K562 (cell line): ENCODE data around the gene TICAM1. TPM values are rescaled to one million over a fixed set of nuclear protein-coding genes. Genes with fewer than 3 reads are reported as not detected.

Experiments used
- ARID2 ChIP-seq: fragments of 450-650 bp; IDR thresholded peaks from 2 replicates; pipeline ENCODE4 v1.6.1; 2017; ENCODE audit warnings: antibody characterized with exemption, mild to moderate bottlenecking
- EP400 ChIP-seq: fragments of 450-650 bp; IDR thresholded peaks from 2 replicates; pipeline ENCODE4 v1.6.1; 2017; ENCODE audit warnings: antibody characterized with exemption, mild to moderate bottlenecking, moderate library complexity
- FOXP4 ChIP-seq: sonication (generic); formaldehyde crosslinking; IDR thresholded peaks from 2 replicates; pipeline ENCODE4 v1.8.0; 2022; ENCODE audit warnings: mild to moderate bottlenecking, missing genetic modification reagents, borderline replicate concordance
- GTF2F1 ChIP-seq: IDR thresholded peaks from 2 replicates; pipeline ENCODE4 v1.6.1; 2011; ENCODE audit warnings: low read depth, low read length, improper control_type of control experiment
- KDM4B ChIP-seq, 2 experiments: fragments of 450-650 bp in 1 of 2; sonication (generic) in 1 of 2; IDR thresholded peaks; 2 replicates each; pipeline ENCODE4 v1.6.1; 2016 to 2017; ENCODE audit warnings: borderline replicate concordance in 2 of 2, antibody characterized with exemption in 1 of 2, low read depth in 1 of 2, mild to moderate bottlenecking in 1 of 2
- MIER1 ChIP-seq: fragments of 450-650 bp; IDR thresholded peaks from 2 replicates; pipeline ENCODE4 v1.6.1; 2016; ENCODE audit warnings: antibody characterized with exemption, mild to moderate bottlenecking, low read depth
- PBX2 ChIP-seq, 2 experiments: IDR thresholded peaks in 1 of 2; conservative IDR thresholded peaks in 1 of 2; 2 replicates each; pipeline ENCODE4 v1.6.1; 2016; ENCODE audit warnings: low read depth in 2 of 2, mild to moderate bottlenecking in 1 of 2, missing compliant biosample characterization in 1 of 2, missing genetic modification characterization in 1 of 2, moderate library complexity in 1 of 2
- RAD21 ChIP-seq, 2 experiments: fragments of 250-450 bp in 1 of 2; fragments of 450-650 bp in 1 of 2; sonication (Bioruptor Pico) in 1 of 2; formaldehyde crosslinking in 1 of 2; IDR thresholded peaks in 1 of 2; conservative IDR thresholded peaks in 1 of 2; 2 replicates each; pipeline versions ENCODE4 v1.4.0 to v1.8.0; 2020 to 2022; ENCODE audit warnings: mild to moderate bottlenecking in 2 of 2, moderate library complexity in 1 of 2
- RREB1 ChIP-seq: fragments of 250-450 bp; sonication (Bioruptor Pico); IDR thresholded peaks from 2 replicates; pipeline ENCODE4 v1.4.0; 2020
- ZBTB43 ChIP-seq: sonication (generic); formaldehyde crosslinking; IDR thresholded peaks from 2 replicates; pipeline ENCODE4 v1.8.0; 2023; ENCODE audit warnings: mild to moderate bottlenecking, missing genetic modification reagents
- ZNF277 ChIP-seq: fragments of 250-450 bp; sonication (Bioruptor Pico); IDR thresholded peaks from 2 replicates; pipeline ENCODE4 v1.8.0; 2022; ENCODE audit warnings: inconsistent platforms, mild to moderate bottlenecking, moderate library complexity, borderline replicate concordance
- ZNF431 ChIP-seq: sonication (generic); formaldehyde crosslinking; IDR thresholded peaks from 2 replicates; pipeline ENCODE4 v1.8.0; 2022; ENCODE audit warnings: mild to moderate bottlenecking, missing genetic modification reagents
- polyA plus RNA-seq, 8 experiments: library from polyadenylated mRNA; depleted of rRNA in 4 of 8; stranded (reverse) in 5 of 8; unstranded in 3 of 8; fragments of >200 nt; fragmentation: Nextera tagmentation in 2 of 8; fragmentation: Illumina TruSeq in 1 of 8; extraction: Ambion mirVana in 2 of 8; extraction: Trizol in 1 of 8; gene quantifications; 2 replicates each; pipeline versions ENCODE4 v1.2.1 to v1.2.3, GENCODE V29; 2011 to 2014; ENCODE audit warnings: inconsistent platforms in 1 of 8, missing spikeins in 1 of 8
- total RNA-seq, 7 experiments: library from RNA; depleted of rRNA in 6 of 7; stranded (reverse); fragments of >200 nt in 6 of 7; fragmentation: Illumina TruSeq in 2 of 7; extraction: Trizol in 2 of 7; gene quantifications; 2 replicates each; pipeline versions ENCODE4 v1.2.1 to v1.2.3, GENCODE V29; 2011 to 2021; ENCODE audit warnings: low replicate concordance in 1 of 7

The TICAM1 gene
- total and polyA plus RNA-seq, 9 of the 15 experiments (the other 6 are each of a cell fraction or from before 2014, with no cell fraction given), result 0.07 to 11.6 (median 1.5) TPM

- peak; percentile 78 for TF ChIP-seq EP400
- TF ChIP-seq ZBTB43 (CRISPR knock-in tag), result no peak
- TF ChIP-seq PBX2 (CRISPR knock-in tag; IDR thresholded peaks at IDR 0.05; ENCODE audit: low read depth), result no peak
- TF ChIP-seq PBX2 (tag; conservative IDR thresholded peaks at IDR 0.05; ENCODE audit: low read depth), result no peak
- no peak for TF ChIP-seq KDM4B (IDR thresholded peaks at IDR 0.05; ENCODE audit: borderline replicate concordance in 2 of 2, low read depth in 1 of 2)
- peak; percentile 71 for TF ChIP-seq MIER1
- TF ChIP-seq FOXP4 (CRISPR knock-in tag), result no peak
- TF ChIP-seq RAD21 (CRISPR knock-in tag; conservative IDR thresholded peaks at IDR 0.05 in 1 of 2, IDR thresholded peaks at IDR 0.05 in 1 of 2), result no peak
- TF ChIP-seq GTF2F1, result no peak
- TF ChIP-seq ARID2, result no peak
- no peak for TF ChIP-seq ZNF277 (CRISPR knock-in tag)
- TF ChIP-seq RREB1 (CRISPR knock-in tag), result no peak
- no peak for TF ChIP-seq ZNF431 (CRISPR knock-in tag)
Measured at GRCh38 chr19:4870025-4870700, 38.7 kb upstream of the TICAM1 start (continued).
